Measurements from ENCODE around the gene EHMT1.
A peak's percentile ranks its signal among the peaks of the same experiment; 100 is the strongest.

The EHMT1 gene

GRCh38 chr9:137700911-137701310 lies 82.1 kb downstream of the EHMT1 start:
- DNase-seq (ENCODE audit: low spot score) = no peak
- no peak for TF ChIP-seq CTCF (conservative IDR thresholded peaks at IDR 0.05; ENCODE audit: low read depth)
- H3K27ac ChIP-seq = no peak overlapping the region
- ChIA-PET CTCF (interaction anchor here (1.0 kb wide), 1 partner anchor 42 kb away, joined by 4 read pairs; no protein-coding TSS in a partner anchor), POLR2A (ENCODE audit: low non-redundant PET) (no interaction called here)

GRCh38 chr9:137702615-137703379 lies 84.0 kb downstream of the EHMT1 start:
- no peak for DNase-seq (ENCODE audit: low spot score)
- no peak overlapping the region for H3K27ac ChIP-seq
- ChIA-PET CTCF (interaction anchor here (0.7 to 1.8 kb wide), 2 partner anchors 13 to 61 kb away, joined by 4 read pairs; no protein-coding TSS in a partner anchor), POLR2A (ENCODE audit: low non-redundant PET) (no interaction called here)
- no peak for TF ChIP-seq CTCF (conservative IDR thresholded peaks at IDR 0.05; ENCODE audit: low read depth)

- CTCF ChIA-PET = interaction anchor here (0.5 to 1.8 kb wide), 2 partner anchors 14 to 112 kb away, joined by 3 to 4 read pairs; no protein-coding TSS in a partner anchor
- POLR2A ChIA-PET (ENCODE audit: low non-redundant PET) = no interaction called here
- no peak for TF ChIP-seq CTCF (conservative IDR thresholded peaks at IDR 0.05; ENCODE audit: low read depth)
- no peak for DNase-seq (ENCODE audit: low spot score)
- H3K27ac ChIP-seq = no peak overlapping the region
Measured at GRCh38 chr9:137703842-137704508, 85.2 kb downstream of the EHMT1 start.

- ChIA-PET POLR2A (ENCODE audit: low non-redundant PET) (no interaction called here), CTCF (no interaction called here)
- TF ChIP-seq CTCF (conservative IDR thresholded peaks at IDR 0.05; ENCODE audit: low read depth) = no peak
- DNase-seq (ENCODE audit: low spot score) = no peak
- peak overlapping the region; percentile 86 for H3K27ac ChIP-seq
Measured at GRCh38 chr9:137705443-137705863, 86.6 kb downstream of the EHMT1 start.

GRCh38 chr9:137705906-137706305 lies 87.1 kb downstream of the EHMT1 start:
- ChIA-PET POLR2A (ENCODE audit: low non-redundant PET) (no interaction called here), CTCF (no interaction called here)
- no peak for DNase-seq (ENCODE audit: low spot score)
- H3K27ac ChIP-seq = peak overlapping the region; percentile 86
- no peak for TF ChIP-seq CTCF (conservative IDR thresholded peaks at IDR 0.05; ENCODE audit: low read depth)

- CTCF ChIA-PET = interaction anchor here (0.6 kb wide), 2 partner anchors 11 to 29 kb away, joined by 3 read pairs; no protein-coding TSS in a partner anchor
- DNase-seq (ENCODE audit: low spot score) = no peak
- peak overlapping the region; percentile 86 for H3K27ac ChIP-seq
- POLR2A ChIA-PET (ENCODE audit: low non-redundant PET) = no interaction called here
- no peak for TF ChIP-seq CTCF (conservative IDR thresholded peaks at IDR 0.05; ENCODE audit: low read depth)
Measured at GRCh38 chr9:137707361-137707760, 88.6 kb downstream of the EHMT1 start.

Data from RWPE1 (cell line).